Astrocyte (in vitro differentiated cells and primary cell): Measurements from ENCODE around the gene HASPIN.

Source experiments
- EZH2 ChIP-seq: IDR thresholded peaks from 2 replicates; pipeline ENCODE4 v1.6.1; 2012; ENCODE audit warnings: mild to moderate bottlenecking, low read length, inconsistent platforms; ENCODE audit not compliant: insufficient read depth
- TF ChIP-seq, protein P1 (sequence below): IDR thresholded peaks from 2 replicates; pipeline ENCODE4 v1.5.1; 2011; ENCODE audit warnings: low read depth, mild to moderate bottlenecking, inconsistent platforms, low read length, moderate library complexity; ENCODE audit not compliant: insufficient read depth

DNA sequence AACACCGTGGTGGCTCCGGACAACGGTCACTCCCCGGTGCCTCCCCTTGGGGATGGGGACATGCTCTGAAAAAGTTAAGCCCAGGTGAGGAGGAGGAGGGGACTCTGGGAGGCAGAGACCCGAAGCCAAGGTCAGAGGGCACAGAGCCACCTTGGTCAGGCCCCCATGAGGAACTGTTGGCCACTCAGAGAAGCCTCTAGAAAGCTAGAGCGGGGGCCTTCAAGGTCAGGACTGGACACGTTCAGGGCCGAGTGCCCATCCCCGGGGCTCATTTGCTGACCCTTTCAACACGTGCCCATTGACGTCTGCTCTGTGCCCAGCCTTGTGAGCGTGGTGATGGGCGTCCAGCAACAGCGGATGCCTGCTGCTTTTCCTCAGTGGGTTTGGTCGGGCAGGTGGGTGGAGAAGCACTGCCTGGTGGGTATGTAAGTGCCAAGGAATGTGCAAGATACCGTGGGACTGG, 38.2 kb downstream of the HASPIN start:
- TF ChIP-seq, protein P1, sequence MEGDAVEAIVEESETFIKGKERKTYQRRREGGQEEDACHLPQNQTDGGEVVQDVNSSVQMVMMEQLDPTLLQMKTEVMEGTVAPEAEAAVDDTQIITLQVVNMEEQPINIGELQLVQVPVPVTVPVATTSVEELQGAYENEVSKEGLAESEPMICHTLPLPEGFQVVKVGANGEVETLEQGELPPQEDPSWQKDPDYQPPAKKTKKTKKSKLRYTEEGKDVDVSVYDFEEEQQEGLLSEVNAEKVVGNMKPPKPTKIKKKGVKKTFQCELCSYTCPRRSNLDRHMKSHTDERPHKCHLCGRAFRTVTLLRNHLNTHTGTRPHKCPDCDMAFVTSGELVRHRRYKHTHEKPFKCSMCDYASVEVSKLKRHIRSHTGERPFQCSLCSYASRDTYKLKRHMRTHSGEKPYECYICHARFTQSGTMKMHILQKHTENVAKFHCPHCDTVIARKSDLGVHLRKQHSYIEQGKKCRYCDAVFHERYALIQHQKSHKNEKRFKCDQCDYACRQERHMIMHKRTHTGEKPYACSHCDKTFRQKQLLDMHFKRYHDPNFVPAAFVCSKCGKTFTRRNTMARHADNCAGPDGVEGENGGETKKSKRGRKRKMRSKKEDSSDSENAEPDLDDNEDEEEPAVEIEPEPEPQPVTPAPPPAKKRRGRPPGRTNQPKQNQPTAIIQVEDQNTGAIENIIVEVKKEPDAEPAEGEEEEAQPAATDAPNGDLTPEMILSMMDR, result no peak
- TF ChIP-seq EZH2, result no peak
